Peyer's patch (tissue), 4 donors: ENCODE data around the gene SH2D5. TPM values are rescaled to one million over a fixed set of nuclear protein-coding genes. Genes with fewer than 3 reads are reported as not detected.

Experiments used
- DNase-seq, 3 donors: peaks; one replicate each; pipeline ENCODE4 v3.0.0-alpha.2; 2017 to 2019
- H3K27ac ChIP-seq, 4 donors: fragments of 200-600 bp; sonication (generic); one replicate each; pipeline ENCODE4 v1.5.1; 2016 to 2019
- H3K27me3 ChIP-seq, 2 donors: fragments of 200-600 bp; sonication (generic); one replicate each; pipeline ENCODE4 v1.5.1; 2019
- H3K36me3 ChIP-seq, 3 donors: fragments of 200-600 bp; sonication (generic); one replicate each; pipeline ENCODE4 v1.5.1; 2016 to 2019
- H3K4me1 ChIP-seq, 4 donors: fragments of 200-600 bp; sonication (generic); one replicate each; pipeline ENCODE4 v1.5.1; 2016 to 2019
- H3K4me3 ChIP-seq, 4 donors: fragments of 200-600 bp; sonication (generic); 1 replicate in 3 of 4; 2 replicates in 1 of 4; pipeline ENCODE4 v1.5.1; 2016 to 2019; ENCODE audit warnings: mild to moderate bottlenecking in 1 of 4
- H3K9me3 ChIP-seq, 4 donors: fragments of 200-600 bp; sonication (generic); one replicate each; pipeline ENCODE4 v1.5.1; 2016 to 2019; ENCODE audit warnings: mild to moderate bottlenecking in 1 of 4
- POLR2A ChIP-seq, 2 donors: fragments of 450-650 bp; IDR thresholded peaks; one replicate each; pipeline ENCODE4 v1.5.1; 2017; ENCODE audit warnings: antibody characterized with exemption in 2 of 2, mild to moderate bottlenecking in 2 of 2, moderate library complexity in 2 of 2
- total RNA-seq, 4 donors: library from RNA; depleted of rRNA; stranded (reverse); fragments of >200 nt; gene quantifications; one replicate each; pipeline ENCODE4 v1.1.0, GENCODE V29; 2016
- TF ChIP-seq, protein P1 (sequence below), 6 experiments: fragments of 450-650 bp in 4 of 6; fragments of 200-600 bp in 2 of 6; sonication (generic) in 1 of 6; IDR thresholded peaks; one replicate each; pipeline ENCODE4 v1.5.1; 2017 to 2019; ENCODE audit warnings: antibody characterized with exemption in 6 of 6, mild to moderate bottlenecking in 3 of 6, moderate library complexity in 1 of 6

SH2D5 gene
- total RNA-seq, 4 donors from 2014 or later, result not detected

DNA sequence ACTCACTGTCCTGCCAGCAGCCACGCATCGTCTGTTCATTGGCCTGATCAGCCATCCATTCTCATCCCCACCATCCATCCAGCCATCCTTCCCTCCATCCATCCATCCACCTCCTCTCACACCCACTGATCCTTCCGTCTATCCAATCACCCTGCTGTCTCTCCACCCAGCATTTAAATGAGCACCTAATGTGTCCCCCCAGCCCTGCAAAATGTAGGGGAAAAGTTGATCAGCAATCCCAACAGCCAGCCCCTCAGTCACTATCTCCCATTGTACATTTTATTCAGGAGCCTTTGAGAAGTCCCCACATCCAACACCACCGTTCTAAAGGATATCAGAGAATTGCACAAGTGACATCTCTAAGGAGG is 60.3 kb downstream of the SH2D5 start:
- no peaks in the 10 kb centered on the region for H3K9me3 ChIP-seq
- no peaks in the 10 kb centered on the region for H3K4me1 ChIP-seq
- TF ChIP-seq, protein P1, sequence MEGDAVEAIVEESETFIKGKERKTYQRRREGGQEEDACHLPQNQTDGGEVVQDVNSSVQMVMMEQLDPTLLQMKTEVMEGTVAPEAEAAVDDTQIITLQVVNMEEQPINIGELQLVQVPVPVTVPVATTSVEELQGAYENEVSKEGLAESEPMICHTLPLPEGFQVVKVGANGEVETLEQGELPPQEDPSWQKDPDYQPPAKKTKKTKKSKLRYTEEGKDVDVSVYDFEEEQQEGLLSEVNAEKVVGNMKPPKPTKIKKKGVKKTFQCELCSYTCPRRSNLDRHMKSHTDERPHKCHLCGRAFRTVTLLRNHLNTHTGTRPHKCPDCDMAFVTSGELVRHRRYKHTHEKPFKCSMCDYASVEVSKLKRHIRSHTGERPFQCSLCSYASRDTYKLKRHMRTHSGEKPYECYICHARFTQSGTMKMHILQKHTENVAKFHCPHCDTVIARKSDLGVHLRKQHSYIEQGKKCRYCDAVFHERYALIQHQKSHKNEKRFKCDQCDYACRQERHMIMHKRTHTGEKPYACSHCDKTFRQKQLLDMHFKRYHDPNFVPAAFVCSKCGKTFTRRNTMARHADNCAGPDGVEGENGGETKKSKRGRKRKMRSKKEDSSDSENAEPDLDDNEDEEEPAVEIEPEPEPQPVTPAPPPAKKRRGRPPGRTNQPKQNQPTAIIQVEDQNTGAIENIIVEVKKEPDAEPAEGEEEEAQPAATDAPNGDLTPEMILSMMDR (IDR thresholded peaks at IDR 0.05), result no peak
- TF ChIP-seq POLR2A (IDR thresholded peaks at IDR 0.05), result no peak
- no peaks in the 10 kb centered on the region for H3K27me3 ChIP-seq
- no peak for DNase-seq
- H3K36me3 ChIP-seq, result no peaks in the 10 kb centered on the region
- no peak overlapping the region for H3K4me3 ChIP-seq
- no peak overlapping the region for H3K27ac ChIP-seq

DNA sequence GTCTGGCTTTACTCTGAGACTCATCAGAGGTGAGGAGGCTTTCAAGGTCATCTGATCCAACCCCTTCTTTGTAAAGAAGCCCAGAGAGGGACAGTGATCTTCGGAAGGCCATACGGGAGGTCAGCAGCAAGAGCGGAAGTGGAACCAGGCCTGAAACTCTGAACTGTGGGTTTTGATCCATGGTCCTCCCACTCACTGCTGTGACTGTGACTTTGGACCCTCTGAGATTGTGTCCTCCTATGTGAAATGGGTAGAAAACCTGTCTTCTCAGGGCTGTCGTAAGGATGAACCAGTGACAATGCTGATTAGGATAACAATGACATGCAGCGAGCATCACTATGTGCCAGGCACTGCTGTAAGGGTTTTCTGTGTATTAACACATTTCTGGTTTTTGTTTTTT is 61.6 kb downstream of the SH2D5 start:
- H3K4me3 ChIP-seq, result no peak overlapping the region
- no peaks in the 10 kb centered on the region for H3K9me3 ChIP-seq
- no peak for TF ChIP-seq POLR2A (IDR thresholded peaks at IDR 0.05)
- TF ChIP-seq, protein P1 (IDR thresholded peaks at IDR 0.05), result no peak
- DNase-seq, result no peak
- no peak overlapping the region for H3K27ac ChIP-seq
- no peaks in the 10 kb centered on the region for H3K27me3 ChIP-seq
- no peaks in the 10 kb centered on the region for H3K36me3 ChIP-seq
- no peaks in the 10 kb centered on the region for H3K4me1 ChIP-seq

Other genes starting within 250 kb of the SH2D5 start
- gene CAMK2N1, start 246.5 kb downstream of the SH2D5 start, total RNA-seq, result 10 to 100 TPM; 18.2 to 89.7 (median 75.1) TPM
- gene MUL1, start 224.6 kb downstream of the SH2D5 start, total RNA-seq, result 10 to 100 TPM in 3 of 4 donors, 1 to 10 TPM in 1; 5.8 to 42.9 (median 28.7) TPM
- gene FAM43B, start 180.1 kb downstream of the SH2D5 start, total RNA-seq, result not detected
- 10 to 100 TPM in 3 of 4 donors, not detected in 1; 33.9 to 47.1 (median 39.1) TPM for gene CDA, start 143.6 kb downstream of the SH2D5 start, total RNA-seq
- 10 to 100 TPM; 71.8 to 96.1 (median 89.4) TPM for gene PINK1, start 99.2 kb downstream of the SH2D5 start, total RNA-seq
- 100 to 1,000 TPM in 3 of 4 donors, 10 to 100 TPM in 1; 44.6 to 145 (median 126) TPM for gene DDOST, start 71.3 kb downstream of the SH2D5 start, total RNA-seq
- 10 to 100 TPM in 1 of 4 donors, 1 to 10 TPM in 2, under 1 TPM in 1; 0.80 to 10.3 (median 2.2) TPM for gene KIF17, start 14.7 kb downstream of the SH2D5 start, total RNA-seq
- 1,000 to 10,000 TPM in 1 of 4 donors, 100 to 1,000 TPM in 3; 259 to 1,144 (median 287) TPM for gene HP1BP3, start 54.6 kb upstream of the SH2D5 start, total RNA-seq